ENCODE results near the gene CARD11.

CARD11 gene

GRCh38 chr7:2981103-2981480 lies 62.6 kb downstream of the CARD11 start:
- no peak for DNase-seq

GRCh38 chr7:2980401-2981102 lies 63.1 kb downstream of the CARD11 start:
- peak; percentile 56 to 81 (median 74) for DNase-seq

- DNase-seq, result peak in 3 of 4 experiments; percentile 13 to 35 (median 30)
Measured at GRCh38 chr7:2979951-2980350, 63.7 kb downstream of the CARD11 start.

- DNase-seq, result no peak
Measured at GRCh38 chr7:2979201-2979631, 64.5 kb downstream of the CARD11 start.

GRCh38 chr7:2978408-2978807 lies 65.3 kb downstream of the CARD11 start:
- DNase-seq, result peak in 2 of 4 experiments; percentile 36 to 53

- no peak for DNase-seq
Measured at GRCh38 chr7:2975821-2976371, 67.8 kb downstream of the CARD11 start.

GRCh38 chr7:2974093-2974819 lies 69.4 kb downstream of the CARD11 start:
- DNase-seq, result no peak

- no peak for DNase-seq
Measured at GRCh38 chr7:2972835-2973161, 70.9 kb downstream of the CARD11 start.

- no peak for DNase-seq
Measured at GRCh38 chr7:2971914-2972834, 71.5 kb downstream of the CARD11 start.

- no peak for DNase-seq
Measured at GRCh38 chr7:2970861-2971260, 72.8 kb downstream of the CARD11 start.

- DNase-seq, result no peak
Measured at GRCh38 chr7:2970307-2970664, 73.4 kb downstream of the CARD11 start.

- no peak for DNase-seq
Measured at GRCh38 chr7:2969398-2970306, 74.0 kb downstream of the CARD11 start.

GRCh38 chr7:2968616-2969397 lies 74.9 kb downstream of the CARD11 start:
- no peak for DNase-seq

GRCh38 chr7:2968176-2968575 lies 75.5 kb downstream of the CARD11 start:
- no peak for DNase-seq

GRCh38 chr7:2967705-2968104 lies 76.0 kb downstream of the CARD11 start:
- DNase-seq, result no peak

- DNase-seq, result no peak
Measured at GRCh38 chr7:2967253-2967652, 76.4 kb downstream of the CARD11 start.

- DNase-seq, result no peak
Measured at GRCh38 chr7:2966466-2967078, 77.1 kb downstream of the CARD11 start.

- no peak for DNase-seq
Measured at GRCh38 chr7:2965745-2966270, 77.9 kb downstream of the CARD11 start.

- no peak for DNase-seq
Measured at GRCh38 chr7:2965301-2965700, 78.4 kb downstream of the CARD11 start.

GRCh38 chr7:2964208-2964607 lies 79.5 kb downstream of the CARD11 start:
- no peak for DNase-seq
